Adipose tissue (tissue), 3 donors: ENCODE measurements around the gene LRRC3C. TPM values are rescaled to one million over a fixed set of nuclear protein-coding genes. Genes with fewer than 3 reads are reported as not detected.

Source experiments
- H3K27ac ChIP-seq: one replicate; pipeline ENCODE4 v1.5.1; 2013; ENCODE audit warnings: low read depth, low read length
- WGBS, 3 donors: extraction: QIAGEN DNeasy Blood & Tissue Kit; methylation state at CpG; one replicate each; pipeline ENCODE4 v1.1.7; 2013; 5-methylcytosine and 5-hydroxymethylcytosine counted together
- polyA plus RNA-seq, 3 donors: library from polyadenylated mRNA; stranded (reverse); fragments of 200-250 nt; gene quantifications; one replicate each; pipeline ENCODE4 v1.2.3, GENCODE V29; 2013
- donor health status: healthy with polysubstance abuse.
- donor health status: Bipolar disorder and iron deficiency.
- donor health status: healthy.

The LRRC3C gene
- polyA plus RNA-seq, 3 donors, result not detected

DNA sequence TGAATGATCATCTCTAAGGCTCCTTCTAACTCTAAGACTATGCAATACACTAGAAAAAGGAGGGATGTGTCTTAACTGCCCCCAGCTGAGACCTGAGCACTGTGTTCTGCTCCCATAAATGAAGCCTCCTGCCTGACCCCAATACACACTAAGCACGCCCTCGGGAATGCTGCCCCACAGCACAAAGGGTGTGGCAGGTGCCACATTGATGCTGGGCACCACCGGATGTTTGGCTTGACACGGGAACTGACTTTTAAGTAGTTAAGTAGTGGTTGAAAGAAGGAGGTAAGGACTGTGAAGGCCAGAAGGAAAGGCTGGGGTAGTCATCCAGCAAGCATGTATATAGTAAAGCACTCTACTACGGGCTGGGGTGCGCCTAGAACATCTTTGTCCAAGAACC lies 39.2 kb downstream of the LRRC3C start:
- H3K27ac ChIP-seq, result no peak overlapping the region
- 78 to 89% (median 84%) methylated on average over 6 of the region's 6 CpGs for WGBS, 3 donors

DNA sequence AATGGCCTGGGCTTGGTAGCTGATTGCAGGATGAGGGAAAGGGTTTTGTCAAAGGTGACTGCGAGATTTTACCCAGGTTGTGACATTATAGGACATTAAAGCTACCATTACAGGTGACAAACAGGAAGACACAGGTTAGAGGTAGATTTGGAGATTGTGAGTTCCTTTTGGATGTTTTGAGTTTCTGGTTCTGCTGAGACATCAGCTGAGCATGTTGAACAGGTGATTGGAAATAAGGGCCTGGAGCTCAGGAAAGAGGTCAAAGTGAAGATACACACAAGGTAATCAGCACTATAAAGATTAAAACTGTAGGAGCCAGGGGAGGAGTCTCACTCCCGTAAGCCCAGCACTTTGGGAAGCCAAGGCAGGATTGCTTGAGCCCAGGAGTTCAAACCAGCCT lies 41.2 kb downstream of the LRRC3C start:
- 73 to 90% (median 85%) methylated on average over 2 of the region's 2 CpGs for WGBS, 3 donors

DNA sequence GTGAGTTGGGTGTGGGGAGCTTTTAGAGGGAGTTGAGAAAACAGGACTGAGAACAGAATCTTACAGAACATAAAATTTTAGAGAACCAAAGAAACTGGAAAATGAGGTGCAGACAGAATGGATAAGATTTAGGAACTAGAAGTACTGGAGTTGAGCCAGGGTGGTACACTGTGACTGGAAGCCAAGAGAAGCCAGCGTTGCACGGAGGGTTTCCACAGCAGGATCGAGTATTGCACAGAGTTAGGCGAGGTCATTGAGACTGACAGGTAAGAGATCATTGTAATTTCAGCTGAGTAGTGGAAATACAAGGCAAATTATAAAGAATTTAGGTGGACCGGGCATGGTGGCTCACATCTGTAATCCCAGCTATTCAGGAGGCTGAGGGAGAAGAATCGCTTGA lies 41.8 kb downstream of the LRRC3C start:
- H3K27ac ChIP-seq, result no peak overlapping the region
- WGBS, 3 donors, result 63 to 86% (median 73%) methylated on average over 6 of the region's 6 CpGs

More for the DNA sequence above, 41.2 kb downstream of the LRRC3C start:
- no peak overlapping the region for H3K27ac ChIP-seq

DNA sequence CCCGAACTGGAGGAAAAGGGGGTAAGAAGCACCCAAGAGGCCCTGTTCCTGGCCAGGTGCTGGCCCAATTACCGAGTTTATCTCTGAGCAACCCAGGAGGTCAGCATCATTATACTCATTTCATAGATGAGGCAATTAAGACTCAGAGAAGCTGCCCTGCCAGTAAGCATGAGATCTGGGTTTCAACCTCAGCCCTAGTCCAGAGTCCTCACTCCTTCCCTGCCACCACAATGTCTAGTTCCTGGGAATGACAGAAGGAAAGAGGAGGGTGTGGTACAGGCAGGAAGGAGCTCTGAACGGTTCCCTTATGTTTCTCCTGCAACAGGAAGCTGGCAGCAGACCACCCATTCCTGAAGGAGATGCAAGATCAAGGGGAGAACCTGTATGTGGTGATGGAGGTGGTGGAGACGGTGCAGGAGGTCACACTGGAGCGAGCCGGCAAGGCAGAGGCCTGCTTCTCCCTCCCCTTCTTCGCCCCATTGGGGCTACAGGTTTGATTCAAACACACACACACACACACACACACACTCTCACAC lies 42.7 kb downstream of the LRRC3C start:
- WGBS, 3 donors, result 57 to 73% (median 72%) methylated on average over 7 of the region's 7 CpGs
- H3K27ac ChIP-seq, result no peak overlapping the region

DNA sequence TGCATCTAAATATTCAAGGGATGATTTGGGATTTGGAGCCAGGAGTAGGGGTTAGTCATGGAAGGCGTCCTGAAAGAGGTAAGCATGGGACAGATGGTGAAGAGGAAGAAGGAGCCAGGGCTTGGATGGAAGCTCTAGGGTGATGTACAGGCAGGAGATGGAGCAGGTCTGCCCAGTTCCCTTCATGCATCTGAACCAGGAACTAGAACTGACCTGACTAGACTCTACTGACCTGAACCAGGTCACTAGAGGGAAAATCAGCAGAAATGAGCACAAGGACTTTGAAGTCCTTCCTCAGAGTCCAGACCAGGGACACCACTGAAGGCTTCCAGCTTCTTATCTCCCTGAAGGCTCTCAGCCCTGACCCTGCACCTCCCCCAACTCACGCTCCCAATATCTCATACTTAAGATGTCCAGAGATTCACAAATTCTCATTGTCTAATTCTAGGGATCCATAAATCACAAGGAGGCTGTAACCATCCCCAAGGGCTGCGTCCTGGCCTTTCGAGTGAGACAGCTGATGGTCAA lies 43.6 kb downstream of the LRRC3C start:
- 79 to 89% (median 85%) methylated on average over 4 of the region's 4 CpGs for WGBS, 3 donors
- H3K27ac ChIP-seq, result no peak overlapping the region

DNA sequence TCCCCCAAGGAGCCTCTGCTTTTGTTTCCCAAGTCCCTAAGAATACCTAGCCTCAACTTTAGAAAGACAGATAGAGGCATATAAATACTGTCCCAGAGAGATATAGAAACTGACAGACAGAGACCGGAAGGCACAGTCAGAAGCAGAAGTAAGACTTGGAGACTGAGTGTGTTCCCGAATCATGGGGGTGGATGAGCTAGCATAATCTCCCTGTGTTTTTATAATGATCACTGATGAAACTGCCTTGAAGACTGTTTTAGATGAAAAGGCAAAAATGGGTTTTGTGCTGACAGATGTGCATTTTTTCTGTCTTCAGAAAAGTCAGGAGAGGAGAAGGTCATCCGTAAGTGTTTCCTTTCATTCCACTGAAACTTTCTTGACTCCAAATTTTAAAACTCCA lies 44.7 kb downstream of the LRRC3C start:
- WGBS, 3 donors, result 22 to 52% (median 24%) methylated on average over 3 of the region's 3 CpGs
- H3K27ac ChIP-seq, result no peak overlapping the region

DNA sequence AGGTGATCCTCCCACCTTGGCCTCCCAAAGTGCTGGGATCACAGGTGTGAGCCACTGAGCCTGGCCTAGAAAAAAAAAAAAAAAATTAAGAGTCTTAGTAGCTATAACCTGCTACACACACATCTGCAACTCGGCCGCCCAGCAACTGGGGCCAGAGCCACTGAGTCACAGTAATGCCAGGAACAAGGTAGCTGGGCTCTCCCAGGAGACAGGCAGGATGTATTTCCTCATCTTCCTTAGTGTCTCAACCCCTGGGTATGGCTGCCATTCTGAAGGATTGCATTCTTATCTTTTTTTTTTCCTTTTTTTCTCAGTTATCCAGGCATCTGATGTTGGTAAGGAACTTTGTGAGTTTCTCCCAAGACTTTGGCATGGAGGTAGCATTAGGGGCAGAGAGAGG lies 46.0 kb downstream of the LRRC3C start:
- H3K27ac ChIP-seq, result no peak overlapping the region
- 86 to 96% (median 92%) methylated on average over 2 of the region's 2 CpGs for WGBS, 3 donors

DNA sequence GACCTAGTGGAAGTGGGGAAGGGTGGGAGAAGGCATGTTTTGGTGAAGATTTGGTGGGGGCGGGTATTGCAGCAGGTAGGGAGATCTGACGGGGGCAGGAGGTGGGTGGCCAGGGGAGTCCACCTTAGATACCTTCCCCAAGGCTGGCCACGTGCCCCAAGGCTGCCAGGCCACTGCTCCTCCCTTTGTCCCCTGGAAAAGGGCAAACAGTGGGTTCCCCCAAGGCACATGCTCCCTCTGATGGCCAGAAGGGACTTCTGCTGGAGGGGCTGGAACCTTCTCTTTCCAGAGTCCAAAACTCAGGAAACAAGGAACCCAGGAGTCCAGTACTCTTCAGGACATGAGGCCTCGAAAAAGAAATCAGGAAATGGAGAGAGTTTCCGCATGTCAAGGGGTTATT lies 46.9 kb downstream of the LRRC3C start:
- WGBS, 3 donors, result 77 to 80% (median 78%) methylated on average over 5 of the region's 5 CpGs

DNA sequence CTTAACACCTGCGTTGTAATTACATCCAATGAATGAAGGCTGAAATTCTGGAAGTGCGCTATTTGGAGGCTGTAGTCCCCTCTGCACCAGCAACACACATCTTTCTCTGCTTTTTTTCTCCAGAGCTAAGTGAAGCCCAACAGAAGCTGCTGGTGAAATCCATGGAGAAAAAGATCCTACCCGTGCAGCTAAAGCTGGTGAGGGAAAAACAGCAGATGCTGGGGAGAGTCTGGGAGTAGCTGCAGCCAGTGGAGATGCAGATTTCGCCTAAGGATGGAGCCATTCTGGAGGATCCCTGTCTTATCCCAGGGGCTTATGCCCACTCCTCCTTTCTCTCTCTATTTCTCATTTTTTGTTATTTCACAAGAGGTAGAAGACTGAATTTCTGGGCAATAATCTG lies 48.3 kb downstream of the LRRC3C start:
- H3K27ac ChIP-seq, result no peak overlapping the region
- 58 to 81% (median 68%) methylated on average over 4 of the region's 4 CpGs for WGBS, 3 donors

More for the DNA sequence above, 46.9 kb downstream of the LRRC3C start:
- H3K27ac ChIP-seq, result no peak overlapping the region

DNA sequence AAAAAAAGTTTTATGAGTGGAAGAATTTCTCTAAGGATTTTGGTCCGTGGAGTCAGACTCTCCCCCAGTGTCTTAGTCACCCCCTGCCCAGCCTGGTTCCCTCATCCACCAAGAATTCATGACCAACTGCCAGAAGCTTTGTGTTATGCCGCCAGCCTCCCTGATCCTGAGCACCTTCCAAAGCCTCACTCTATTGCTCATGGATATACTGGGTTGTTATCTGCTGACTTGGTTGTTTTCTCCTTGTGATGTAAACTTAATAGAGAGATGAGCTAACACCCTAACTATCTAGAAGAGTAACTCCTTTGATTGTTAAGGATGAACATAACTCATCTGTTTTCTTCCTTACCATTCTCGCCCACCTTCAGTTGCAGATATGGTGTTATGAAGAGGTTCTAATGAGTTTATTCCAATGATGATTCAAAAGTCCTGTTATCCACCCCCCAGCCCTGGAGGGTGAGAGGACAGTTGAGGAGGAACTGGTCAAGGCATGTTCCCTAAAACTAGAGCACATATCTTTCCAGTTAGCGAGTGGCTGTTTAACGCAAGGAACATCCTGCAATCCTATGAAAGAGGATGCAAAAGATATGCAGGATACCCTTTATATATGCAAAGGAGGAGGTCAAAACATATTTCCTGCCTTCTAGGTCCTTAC lies 51.6 kb downstream of the LRRC3C start:
- WGBS, 3 donors, result 61 to 66% (median 65%) methylated on average over 5 of the region's 5 CpGs
- no peak overlapping the region for H3K27ac ChIP-seq

DNA sequence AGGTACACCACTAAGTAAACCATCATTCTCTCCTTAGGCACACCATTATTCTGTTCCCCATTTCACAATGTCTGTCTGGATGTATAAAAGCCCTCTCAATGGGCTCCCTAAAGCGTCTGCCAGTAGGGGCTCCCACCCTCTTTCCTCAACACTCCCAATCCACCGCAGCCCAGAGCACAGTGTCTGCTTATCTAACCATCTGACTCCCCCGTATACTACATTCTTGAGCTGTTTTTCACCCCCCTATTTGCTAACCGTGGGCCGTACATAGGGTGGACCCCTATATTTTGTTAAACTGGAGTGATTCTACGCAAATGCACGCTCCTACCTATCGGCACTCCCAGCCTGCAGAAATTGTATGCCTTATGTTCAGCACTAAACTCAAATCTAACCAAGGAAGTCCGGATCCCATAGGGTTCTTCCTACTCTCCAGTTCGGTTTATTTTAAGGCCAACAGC lies 52.4 kb downstream of the LRRC3C start:
- no peak overlapping the region for H3K27ac ChIP-seq
- 0 to 1% (median 0%) methylated on average over 10 of the region's 10 CpGs for WGBS, 3 donors

DNA sequence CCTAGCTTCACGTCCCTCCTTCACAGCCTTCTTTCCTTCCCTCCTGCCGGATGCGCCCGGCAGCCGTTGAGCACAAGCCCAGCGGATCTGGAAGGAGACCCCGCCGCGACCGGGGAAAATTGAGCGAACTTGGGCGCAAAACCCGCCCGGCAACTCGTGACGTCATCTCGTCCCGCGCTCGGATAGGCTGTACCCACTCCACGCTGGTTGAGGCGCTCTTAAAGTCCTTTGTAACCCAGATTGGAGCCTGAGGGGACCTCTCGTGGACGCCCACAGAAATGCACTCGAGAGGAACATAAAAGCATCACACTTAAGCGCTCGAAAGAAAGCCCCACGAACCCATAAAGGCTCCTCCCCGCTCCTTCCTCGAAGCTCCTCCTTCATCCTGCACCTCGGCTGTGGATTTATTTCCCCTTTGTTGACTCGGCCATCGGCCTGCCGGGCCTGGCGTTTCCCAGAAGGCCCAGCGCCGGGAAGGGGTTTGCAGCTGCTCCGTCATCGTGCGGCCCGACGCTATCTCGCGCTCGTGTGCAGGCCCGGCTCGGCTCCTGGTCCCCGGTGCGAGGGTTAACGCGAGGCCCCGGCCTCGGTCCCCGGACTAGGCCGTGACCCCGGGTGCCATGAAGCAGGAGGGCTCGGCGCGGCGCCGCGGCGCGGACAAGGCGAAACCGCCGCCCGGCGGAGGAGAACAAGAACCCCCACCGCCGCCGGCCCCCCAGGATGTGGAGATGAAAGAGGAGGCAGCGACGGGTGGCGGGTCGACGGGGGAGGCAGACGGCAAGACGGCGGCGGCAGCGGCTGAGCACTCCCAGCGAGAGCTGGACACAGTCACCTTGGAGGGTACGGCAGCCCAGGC lies 53.0 kb downstream of the LRRC3C start, which contains the start of gene PSMD3:
PSMD3 (plus strand) TSS at position 457 of the 856 bp plus-strand sequence; CDS start at position 621, 164 bp downstream.
- WGBS, 3 donors, result 0 to 1% (median 0%) methylated on average over 83 to 84 of the region's 84 CpGs
- no peak within 1 kb of the TSS for H3K27ac ChIP-seq

DNA sequence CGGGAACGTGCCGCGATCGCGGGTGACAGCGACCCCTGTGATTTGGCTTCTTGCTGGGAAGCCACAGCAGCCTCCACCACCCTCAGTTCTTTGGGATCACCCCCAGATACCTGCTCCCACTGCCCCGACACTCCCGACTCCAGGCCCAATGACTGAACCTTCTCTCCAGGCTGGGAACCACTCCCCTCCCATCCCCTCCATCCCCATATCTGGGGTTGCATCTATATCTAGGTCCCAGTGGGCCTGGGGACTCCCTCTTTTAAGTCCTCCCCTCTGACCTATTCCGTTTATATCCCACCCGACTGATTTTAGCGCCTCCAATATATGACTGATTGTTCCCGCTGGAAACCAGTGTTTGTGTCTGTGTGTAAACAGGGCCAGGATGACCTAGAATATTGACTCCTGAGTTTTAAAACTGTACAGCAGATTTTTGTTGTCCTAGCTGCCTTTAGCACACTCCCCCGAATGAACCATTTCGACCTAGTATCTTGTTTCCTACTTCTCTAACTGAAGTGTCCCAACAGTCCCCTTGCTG lies 53.7 kb downstream of the LRRC3C start:
- WGBS, 3 donors, result 1% methylated on average over 15 of the region's 15 CpGs
- no peak overlapping the region for H3K27ac ChIP-seq

DNA sequence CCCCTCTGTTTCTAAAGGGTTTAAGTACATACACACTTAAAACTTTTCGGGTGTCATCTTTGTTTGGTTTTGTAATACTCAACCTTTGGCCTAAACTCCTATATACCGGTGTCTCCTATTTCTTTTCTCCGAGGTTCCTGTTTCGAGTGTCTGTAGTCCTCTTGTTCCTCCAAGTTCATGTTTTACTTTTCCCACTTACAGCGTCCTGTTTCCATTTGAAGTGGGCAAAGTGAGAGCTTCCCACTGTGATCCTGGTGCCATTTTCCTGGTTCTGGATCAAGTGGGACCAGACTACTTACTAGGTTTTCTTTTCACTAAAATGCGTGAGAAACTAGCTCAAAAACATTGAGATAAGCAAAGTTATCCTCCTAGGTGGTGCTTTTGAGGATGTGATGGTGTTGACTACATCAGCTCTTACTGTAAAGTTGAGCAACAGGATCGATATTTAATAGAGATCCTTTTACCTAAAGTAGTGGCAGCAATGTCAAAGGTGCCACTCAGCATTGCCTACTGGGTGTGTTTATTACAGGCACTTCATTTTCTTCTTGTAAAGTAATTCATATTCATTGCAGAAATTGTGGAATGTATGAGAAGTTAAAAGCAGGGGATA lies 54.3 kb downstream of the LRRC3C start:
- 15 to 19% (median 16%) methylated on average over 7 of the region's 7 CpGs for WGBS, 3 donors
- H3K27ac ChIP-seq, result no peak overlapping the region

DNA sequence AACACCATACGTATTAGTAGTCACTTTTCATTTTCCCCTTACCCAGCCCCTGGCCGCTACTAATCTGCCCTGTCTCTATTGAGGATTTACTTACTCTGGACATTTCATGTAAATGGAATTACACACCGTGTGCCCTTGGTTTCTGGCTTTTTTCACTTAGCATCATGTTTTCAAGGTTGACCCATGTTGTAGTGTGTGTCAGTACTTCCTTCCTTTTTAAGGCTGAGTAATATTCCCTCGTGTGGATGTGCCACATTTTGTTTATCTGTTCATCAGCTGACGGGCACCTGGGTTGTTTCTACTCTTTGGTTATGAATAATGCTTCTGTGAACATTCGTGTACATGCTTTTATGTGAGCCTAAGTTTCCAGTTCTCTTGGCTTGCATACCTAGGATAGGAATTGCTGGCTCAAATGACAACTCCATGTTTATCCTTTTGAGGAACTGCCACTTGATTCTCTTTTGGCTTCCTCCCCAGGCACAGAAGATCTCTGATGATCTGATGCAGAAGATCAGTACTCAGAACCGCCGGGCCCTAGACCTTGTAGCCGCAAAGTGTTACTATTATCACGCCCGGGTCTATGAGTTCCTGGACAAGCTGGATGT lies 60.8 kb downstream of the LRRC3C start:
- H3K27ac ChIP-seq, result no peak overlapping the region
- 90 to 91% (median 90%) methylated on average over 11 of the region's 11 CpGs for WGBS, 3 donors

DNA sequence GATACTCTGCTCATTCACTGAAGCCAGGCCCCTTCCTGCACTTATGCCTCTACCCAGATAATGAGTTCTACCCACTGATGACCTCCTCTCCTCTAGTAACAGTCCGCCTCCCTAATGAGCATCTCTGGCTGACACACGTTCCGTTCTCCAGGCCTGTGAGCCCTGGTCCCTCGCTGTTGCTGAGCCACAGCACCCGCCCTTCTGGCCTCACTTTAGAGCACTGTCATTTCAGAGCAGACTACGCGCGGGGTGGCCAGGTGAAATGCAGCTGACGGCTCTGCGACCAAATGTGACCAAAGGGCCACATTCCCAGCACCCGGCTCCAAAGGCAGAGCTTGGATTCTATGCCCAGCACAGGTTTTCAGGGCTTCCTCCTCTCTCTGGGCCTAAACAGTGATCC lies 66.9 kb downstream of the LRRC3C start:
- WGBS, 3 donors, result 93 to 95% (median 95%) methylated on average over 11 of the region's 11 CpGs
- H3K27ac ChIP-seq, result no peak overlapping the region
